Naive thymus-derived CD4-positive, alpha-beta T cell (primary cell): ENCODE results near the gene KCNS3. TPM values are rescaled to one million over a fixed set of nuclear protein-coding genes. Genes with fewer than 3 reads are reported as not detected.

Experiments
- ATAC-seq: fragments of 150-1000 bp; cut with Tn5 transposase; 2 replicates; pipeline ENCODE4 v1.10.0; 2021; ENCODE audit warnings: mild to moderate bottlenecking, moderate library complexity
- CTCF ChIA-PET: fragments of 350-600 bp; sonication (Branson Sonifier 250); formaldehyde crosslinking; loops from one replicate; lab custom pipeline; 2021; ENCODE audit warnings: antibody characterized with exemption; lab: Charles Lee
- POLR2A ChIA-PET: fragments of 350-600 bp; sonication (Branson Sonifier 250); formaldehyde crosslinking; loops from one replicate; lab custom pipeline; 2021; ENCODE audit warnings: antibody characterized with exemption, inconsistent platforms; lab: Charles Lee
- DNase-seq, 9 donors: peaks; one replicate each; pipeline versions ENCODE4 v3.0.0 to v3.0.0-alpha.2; 2020 to 2022; ENCODE audit warnings: mixed read lengths in 1 of 9
- H3K27ac ChIP-seq: one replicate; pipeline ENCODE4 v1.7.0; 2013; ENCODE audit warnings: mild to moderate bottlenecking, low read depth, low read length, moderate library complexity
- H3K27me3 ChIP-seq, 2 donors: one replicate each; pipeline ENCODE4 v1.7.0; 2013; ENCODE audit warnings: low read length in 2 of 2, mild to moderate bottlenecking in 2 of 2, moderate library complexity in 2 of 2; ENCODE audit not compliant: control insufficient read depth in 2 of 2, insufficient read depth in 2 of 2
- H3K36me3 ChIP-seq, 3 experiments: 1 replicate in 2 of 3; 2 replicates in 1 of 3; pipeline ENCODE4 v1.7.0; 2013; ENCODE audit warnings: low read length in 3 of 3, mild to moderate bottlenecking in 3 of 3, moderate library complexity in 1 of 3; ENCODE audit not compliant: insufficient read depth in 3 of 3, control insufficient read depth in 2 of 3
- H3K4me1 ChIP-seq, 2 donors: one replicate each; pipeline ENCODE4 v1.7.0; 2013; ENCODE audit warnings: low read length in 2 of 2, mild to moderate bottlenecking in 2 of 2, moderate library complexity in 1 of 2; ENCODE audit not compliant: control insufficient read depth in 2 of 2, insufficient read depth in 2 of 2
- H3K4me3 ChIP-seq: 2 replicates; pipeline ENCODE4 v1.7.0; 2013; ENCODE audit warnings: mild to moderate bottlenecking, low read length
- H3K9me3 ChIP-seq, 3 experiments: 1 replicate in 2 of 3; 2 replicates in 1 of 3; pipeline ENCODE4 v1.7.0; 2013; ENCODE audit warnings: low read length in 3 of 3; ENCODE audit not compliant: control insufficient read depth in 2 of 3
- H3K27ac Mint-ChIP-seq, 9 donors: one replicate each; pipeline ENCODE4 v1.8.0; 2020 to 2022; ENCODE audit warnings: mixed read lengths in 9 of 9, mild to moderate bottlenecking in 8 of 9, moderate library complexity in 5 of 9, inconsistent platforms in 2 of 9
- H3K27me3 Mint-ChIP-seq, 5 donors: one replicate each; pipeline ENCODE4 v1.8.0; 2021 to 2022; ENCODE audit warnings: mixed read lengths in 5 of 5, mild to moderate bottlenecking in 1 of 5
- H3K36me3 Mint-ChIP-seq, 5 donors: one replicate each; pipeline ENCODE4 v1.8.0; 2020 to 2022; ENCODE audit warnings: mixed read lengths in 5 of 5, mild to moderate bottlenecking in 3 of 5, inconsistent platforms in 1 of 5
- H3K4me1 Mint-ChIP-seq, 7 donors: one replicate each; pipeline ENCODE4 v1.8.0; 2020 to 2022; ENCODE audit warnings: mixed read lengths in 7 of 7, mild to moderate bottlenecking in 3 of 7, inconsistent platforms in 1 of 7
- H3K4me3 Mint-ChIP-seq, 10 donors: one replicate each; pipeline ENCODE4 v1.8.0; 2020 to 2022; ENCODE audit warnings: mild to moderate bottlenecking in 10 of 10, mixed read lengths in 10 of 10, moderate library complexity in 6 of 10, inconsistent platforms in 2 of 10
- H3K9me3 Mint-ChIP-seq, 11 donors: one replicate each; pipeline ENCODE4 v1.8.0; 2020 to 2022; ENCODE audit warnings: mixed read lengths in 11 of 11, mild to moderate bottlenecking in 4 of 11, inconsistent platforms in 1 of 11, moderate library complexity in 1 of 11
- intact Hi-C, 2 donors: fragments of 100-400 bp; cut with micrococcal nuclease; formaldehyde crosslinking; loops; one replicate each; pipeline ENCODE4 v1.15.1; 2023
- polyA plus RNA-seq, 2 donors: library from polyadenylated mRNA; unstranded; fragments of 300-500 nt; fragmentation: Illumina TruSeq; gene quantifications; one replicate each; pipeline ENCODE4 v1.2.3, GENCODE V29; 2021
- total RNA-seq, 6 experiments: library from RNA in 5 of 6; stranded (reverse) in 5 of 6; gene quantifications; 1 replicate in 5 of 6; 2 replicates in 1 of 6; pipeline ENCODE4 v1.2.3 and lab custom pipeline; 2021 to 2026

KCNS3 gene
- total and polyA plus RNA-seq, 7 experiments from 2014 or later, result not detected

DNA sequence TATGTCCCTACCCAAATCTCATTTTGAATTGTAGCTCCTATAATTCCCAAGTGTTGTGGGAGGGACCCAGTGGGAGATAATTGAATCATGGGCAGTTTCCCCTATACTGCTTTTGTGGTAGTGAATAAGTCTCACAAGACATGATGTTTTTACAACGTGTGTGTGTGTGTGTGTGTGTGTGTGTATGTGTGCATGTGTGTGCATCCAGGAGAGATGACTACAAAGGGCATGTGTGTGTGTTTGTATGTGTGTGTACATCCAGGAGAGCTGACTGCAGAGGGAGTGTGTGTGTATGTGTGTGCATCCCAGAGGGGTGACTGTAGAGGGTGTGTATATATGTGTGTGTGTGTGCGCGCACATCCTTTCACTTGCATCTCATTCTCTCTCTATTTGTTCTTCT, 86.7 kb downstream of the KCNS3 start:
- POLR2A ChIA-PET, result no interaction called here
- H3K36me3 Mint-ChIP-seq, result no peaks in the 10 kb centered on the region
- H3K9me3 ChIP-seq, result no peaks in the 10 kb centered on the region
- intact Hi-C loops, result no loop called here
- H3K9me3 Mint-ChIP-seq, result peaks cover 0 to 6% (median 0%) of the 10 kb centered on the region in 11 donors
- no peaks in the 10 kb centered on the region for H3K27me3 ChIP-seq
- no peaks in the 10 kb centered on the region for H3K36me3 ChIP-seq
- DNase-seq, result no peak
- H3K4me3 Mint-ChIP-seq, result no peak overlapping the region
- no peak overlapping the region for H3K4me3 ChIP-seq
- ATAC-seq, result no peak
- H3K27me3 Mint-ChIP-seq, result peaks cover 0 to 12% (median 3%) of the 10 kb centered on the region in 5 donors
- CTCF ChIA-PET, result no interaction called here
- H3K27ac ChIP-seq, result no peak overlapping the region
- H3K4me1 ChIP-seq, result no peaks in the 10 kb centered on the region
- H3K4me1 Mint-ChIP-seq, result peaks cover 0 to 6% (median 0%) of the 10 kb centered on the region in 7 donors
- H3K27ac Mint-ChIP-seq, result no peak overlapping the region

DNA sequence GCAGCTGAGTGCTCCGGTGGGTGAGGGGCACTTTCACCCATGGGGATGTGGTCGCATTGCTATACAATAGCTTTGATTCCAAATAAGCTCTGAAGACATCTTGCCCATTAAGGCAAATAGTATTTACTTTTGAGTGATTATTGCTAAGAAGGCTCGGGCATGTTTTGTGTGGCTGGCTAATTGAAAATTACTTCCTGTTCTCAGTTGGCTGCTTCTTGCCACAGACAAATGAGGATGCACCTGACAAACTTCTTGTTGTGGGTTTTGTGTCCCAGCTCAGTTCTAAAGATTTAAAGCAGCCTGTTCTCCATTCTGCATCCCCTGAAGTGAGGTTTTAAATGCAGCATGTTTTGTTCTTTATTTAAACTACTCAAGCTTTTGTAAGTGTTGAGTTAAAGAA, 88.3 kb downstream of the KCNS3 start:
- no peak overlapping the region for H3K4me3 ChIP-seq
- peaks cover 0 to 6% (median 0%) of the 10 kb centered on the region in 7 donors for H3K4me1 Mint-ChIP-seq
- no peaks in the 10 kb centered on the region for H3K27me3 ChIP-seq
- CTCF ChIA-PET, result no interaction called here
- peaks cover 0 to 19% (median 4%) of the 10 kb centered on the region in 5 donors for H3K27me3 Mint-ChIP-seq
- no peak overlapping the region for H3K4me3 Mint-ChIP-seq
- intact Hi-C loops, result no loop called here
- H3K27ac Mint-ChIP-seq, result no peak overlapping the region
- no peaks in the 10 kb centered on the region for H3K4me1 ChIP-seq
- no peaks in the 10 kb centered on the region for H3K36me3 ChIP-seq
- H3K36me3 Mint-ChIP-seq, result no peaks in the 10 kb centered on the region
- peaks cover 0 to 6% (median 0%) of the 10 kb centered on the region in 11 donors for H3K9me3 Mint-ChIP-seq
- no peaks in the 10 kb centered on the region for H3K9me3 ChIP-seq
- ATAC-seq (no peak), DNase-seq (no peak)
- POLR2A ChIA-PET, result no interaction called here
- no peak overlapping the region for H3K27ac ChIP-seq

DNA sequence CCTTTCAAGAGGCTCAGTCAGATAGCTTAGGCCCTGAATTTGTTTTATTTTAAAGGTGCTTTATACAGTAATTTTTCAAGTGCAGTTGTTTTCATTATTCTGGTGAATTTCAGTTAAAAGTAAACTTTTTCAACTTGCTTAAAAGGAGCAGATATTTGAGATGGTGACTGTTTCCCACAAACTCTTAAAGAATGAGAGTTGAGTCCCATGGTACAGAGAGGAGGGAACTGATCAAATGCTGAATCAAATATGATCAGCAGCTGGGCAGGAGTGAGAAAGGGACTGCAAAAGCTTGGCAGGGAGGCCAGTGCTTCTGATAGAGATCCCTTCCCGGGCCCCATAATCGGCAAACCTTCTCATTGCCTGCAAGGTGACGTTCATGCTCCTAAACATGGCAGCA, 91.2 kb downstream of the KCNS3 start:
- peaks cover 0 to 28% (median 9%) of the 10 kb centered on the region in 5 donors for H3K27me3 Mint-ChIP-seq
- H3K9me3 Mint-ChIP-seq, result peaks cover 0 to 3% (median 0%) of the 10 kb centered on the region in 11 donors
- H3K36me3 Mint-ChIP-seq, result no peaks in the 10 kb centered on the region
- Histone ChIP-seq H3K36me3 (no peaks in the 10 kb centered on the region), H3K27me3 (no peaks in the 10 kb centered on the region), H3K4me3 (no peak overlapping the region), H3K9me3 (no peaks in the 10 kb centered on the region), H3K4me1 (no peaks in the 10 kb centered on the region), H3K27ac (no peak overlapping the region)
- intact Hi-C loops, result no loop called here
- ATAC-seq, result no peak
- H3K4me3 Mint-ChIP-seq, result no peak overlapping the region
- H3K4me1 Mint-ChIP-seq, result peaks cover 0 to 6% (median 0%) of the 10 kb centered on the region in 7 donors
- H3K27ac Mint-ChIP-seq, result no peak overlapping the region
- no peak for DNase-seq
- ChIA-PET POLR2A (no interaction called here), CTCF (no interaction called here)

DNA sequence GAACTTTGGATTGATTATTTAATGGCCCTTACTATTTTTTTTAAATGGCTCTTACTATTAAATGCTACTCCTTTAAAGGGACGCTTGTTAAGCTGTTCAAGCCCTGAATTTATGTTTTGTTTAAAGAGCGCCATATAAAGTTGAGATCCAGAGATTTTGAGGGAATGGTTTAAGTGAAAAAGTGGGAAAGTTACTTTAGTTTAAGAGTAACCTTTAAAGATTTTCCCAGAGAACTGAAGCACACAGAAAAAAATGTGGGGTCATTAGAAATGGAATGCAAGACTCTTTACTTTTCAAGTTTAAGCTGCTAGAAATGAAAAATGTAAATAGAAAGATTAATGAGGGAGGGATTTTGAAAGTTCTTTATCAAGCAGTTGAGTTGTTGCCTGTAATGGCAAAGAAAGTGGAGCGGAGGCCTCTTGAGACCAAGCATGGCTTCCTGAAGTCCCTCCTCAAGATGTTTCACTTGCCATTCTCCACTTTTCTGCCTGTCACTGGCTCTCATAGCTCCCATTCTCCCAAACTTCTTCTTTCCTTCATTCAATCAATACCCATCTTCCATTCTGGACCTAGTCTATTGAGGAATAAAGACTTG, 93.2 kb downstream of the KCNS3 start:
- ChIA-PET CTCF (no interaction called here), POLR2A (no interaction called here)
- H3K4me1 ChIP-seq, result no peaks in the 10 kb centered on the region
- H3K27me3 Mint-ChIP-seq, result peaks cover 0 to 24% (median 9%) of the 10 kb centered on the region in 5 donors
- no peak overlapping the region for H3K4me3 Mint-ChIP-seq
- peaks cover 0 to 4% (median 0%) of the 10 kb centered on the region in 7 donors for H3K4me1 Mint-ChIP-seq
- no peak overlapping the region for H3K27ac Mint-ChIP-seq
- H3K36me3 ChIP-seq, result no peaks in the 10 kb centered on the region
- H3K36me3 Mint-ChIP-seq, result no peaks in the 10 kb centered on the region
- DNase-seq (no peak), ATAC-seq (no peak)
- H3K9me3 ChIP-seq, result no peaks in the 10 kb centered on the region
- H3K27ac ChIP-seq, result no peak overlapping the region
- intact Hi-C loops, result no loop called here
- no peaks in the 10 kb centered on the region for H3K27me3 ChIP-seq
- no peak overlapping the region for H3K4me3 ChIP-seq
- peaks cover 0 to 3% (median 0%) of the 10 kb centered on the region in 11 donors for H3K9me3 Mint-ChIP-seq

DNA sequence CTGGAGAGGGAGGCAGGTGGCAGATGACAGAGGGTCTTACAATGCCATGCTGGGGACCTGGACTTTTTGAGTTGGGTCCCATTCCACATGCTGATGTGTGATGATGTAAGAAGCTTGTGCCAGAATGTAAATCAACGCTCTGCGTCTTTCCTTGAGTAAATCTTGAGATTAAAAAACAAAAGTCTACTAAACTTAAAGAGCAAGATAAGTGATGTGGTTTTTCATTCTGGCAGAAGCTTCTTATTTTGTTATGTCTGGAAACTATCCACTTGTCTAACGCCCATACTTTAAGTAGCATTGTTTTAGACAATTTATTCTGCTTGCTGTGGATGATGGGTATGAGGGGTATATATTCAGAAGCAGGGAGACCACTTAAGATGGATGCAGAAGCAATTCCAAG, 94.5 kb downstream of the KCNS3 start:
- peaks cover 0 to 24% (median 8%) of the 10 kb centered on the region in 5 donors for H3K27me3 Mint-ChIP-seq
- no peak overlapping the region for H3K4me3 Mint-ChIP-seq

DNA sequence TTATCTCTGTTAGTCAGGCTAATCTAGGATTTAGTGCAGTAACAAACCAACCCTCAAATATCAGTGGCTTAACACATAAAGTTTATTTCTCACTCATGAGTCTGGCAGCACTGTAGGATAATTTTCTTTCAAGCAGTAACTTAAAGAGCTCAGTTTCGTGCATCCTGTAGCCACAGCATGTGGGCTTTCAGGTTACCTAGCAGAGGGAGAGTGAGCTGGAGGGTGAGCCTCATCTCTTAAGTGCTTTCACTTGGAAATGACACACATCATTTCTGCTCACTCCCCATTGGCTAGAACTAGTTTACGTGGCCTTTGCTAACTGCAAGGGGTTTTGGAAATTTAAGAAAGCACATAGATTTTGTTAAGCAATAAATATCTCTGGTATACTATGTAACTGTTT, 96.9 kb downstream of the KCNS3 start:
- ATAC-seq (no peak), DNase-seq (no peak)
- Mint-ChIP-seq H3K27me3 (peaks cover 0 to 16% (median 4%) of the 10 kb centered on the region in 5 donors), H3K27ac (no peak overlapping the region), H3K4me3 (no peak overlapping the region), H3K36me3 (no peaks in the 10 kb centered on the region), H3K4me1 (no peaks in the 10 kb centered on the region), H3K9me3 (no peaks in the 10 kb centered on the region)
- no peak overlapping the region for H3K4me3 ChIP-seq
- no peaks in the 10 kb centered on the region for H3K36me3 ChIP-seq
- H3K4me1 ChIP-seq, result no peaks in the 10 kb centered on the region
- H3K27ac ChIP-seq, result no peak overlapping the region
- H3K9me3 ChIP-seq, result no peaks in the 10 kb centered on the region
- POLR2A ChIA-PET, result no interaction called here
- H3K27me3 ChIP-seq, result no peaks in the 10 kb centered on the region
- CTCF ChIA-PET, result no interaction called here
- intact Hi-C loops, result no loop called here

More for the DNA sequence above, 94.5 kb downstream of the KCNS3 start:
- POLR2A ChIA-PET, result no interaction called here
- no peaks in the 10 kb centered on the region for H3K4me1 ChIP-seq
- CTCF ChIA-PET, result no interaction called here
- ATAC-seq (no peak), DNase-seq (no peak)
- no peaks in the 10 kb centered on the region for H3K9me3 ChIP-seq
- no peaks in the 10 kb centered on the region for H3K27me3 ChIP-seq
- H3K36me3 ChIP-seq, result no peaks in the 10 kb centered on the region
- Mint-ChIP-seq H3K27ac (no peak overlapping the region), H3K4me1 (no peaks in the 10 kb centered on the region), H3K36me3 (no peaks in the 10 kb centered on the region), H3K9me3 (peaks cover 0 to 3% (median 0%) of the 10 kb centered on the region in 11 donors)
- H3K27ac ChIP-seq, result no peak overlapping the region
- intact Hi-C loops, result no loop called here
- H3K4me3 ChIP-seq, result no peak overlapping the region
